Fibroblast of skin of right quadriceps (primary cell): ENCODE data around the gene WDR45B.
"Not testable (repeated sequence)": the region's sequence is repeated elsewhere in the genome, so short reads cannot be mapped to it uniquely, and the experiment has no call there.

Source experiments
- DNase-seq: peaks from one replicate; pipeline ENCODE4 v3.0.0-alpha.2; 2013

WDR45B gene

GRCh38 chr17:82577300-82577699 is 70.9 kb downstream of the WDR45B start:
- no peak for DNase-seq

- not testable (repeated sequence) for DNase-seq
Observed at GRCh38 chr17:82575581-82576221, 72.5 kb downstream of the WDR45B start.

- DNase-seq, result no peak
Observed at GRCh38 chr17:82574041-82574440, 74.2 kb downstream of the WDR45B start.

DNA sequence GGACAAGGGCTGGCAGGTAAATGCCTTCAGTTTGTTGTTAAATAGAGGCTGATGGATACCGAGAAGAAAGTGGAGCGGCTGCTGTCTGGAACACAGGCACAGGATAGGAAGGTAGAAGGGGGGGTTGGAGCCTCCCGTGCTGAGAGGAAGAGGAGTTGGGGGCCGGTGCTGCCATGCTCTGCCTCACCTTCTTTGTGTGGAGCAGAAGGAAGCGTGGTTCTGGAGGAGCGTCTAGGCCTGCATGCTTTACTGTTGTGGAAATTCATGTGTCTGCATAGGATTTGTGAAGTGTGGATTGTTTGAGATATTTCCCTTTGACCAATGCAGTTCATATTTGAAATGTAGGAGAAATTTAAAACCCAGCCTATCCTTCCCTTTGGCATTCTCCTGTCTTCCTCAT is 76.4 kb downstream of the WDR45B start:
- no peak for DNase-seq

DNA sequence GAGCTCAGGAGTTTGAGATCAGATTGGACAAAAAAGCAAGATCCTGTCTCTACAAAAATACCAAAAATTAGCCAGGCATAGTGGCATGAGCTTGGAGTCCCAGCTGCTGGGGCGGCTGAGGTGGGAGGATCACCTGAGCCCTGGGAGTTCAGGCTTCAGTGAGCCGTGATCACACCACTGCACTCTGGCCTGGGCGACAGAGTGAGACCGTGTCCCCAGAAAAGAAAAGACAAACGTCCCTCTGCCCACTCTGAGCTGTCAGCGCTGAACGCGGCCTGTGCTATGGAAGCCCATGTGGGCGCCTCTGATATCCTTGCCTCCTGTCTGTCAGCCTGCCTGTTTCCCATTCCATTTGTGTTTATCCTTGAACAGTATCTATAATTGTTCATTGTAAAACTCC is 78.0 kb downstream of the WDR45B start:
- DNase-seq, result no peak

- DNase-seq, result no peak
Observed at GRCh38 chr17:82569621-82570020, 78.6 kb downstream of the WDR45B start.

- no peak for DNase-seq
Observed at GRCh38 chr17:82568997-82569393, 79.2 kb downstream of the WDR45B start.

- no peak for DNase-seq
Observed at GRCh38 chr17:82567286-82567685, 81.0 kb downstream of the WDR45B start.

- DNase-seq, result no peak
Observed at GRCh38 chr17:82566129-82566960, 81.9 kb downstream of the WDR45B start.

- no peak for DNase-seq
Observed at GRCh38 chr17:82565551-82565950, 82.7 kb downstream of the WDR45B start.
